CD4-positive, alpha-beta T cell (primary cell): ENCODE measurements around the gene JAZF1. TPM values are rescaled to one million over a fixed set of nuclear protein-coding genes. Genes with fewer than 3 reads are reported as not detected.

Source experiments
- ATAC-seq: fragments of 200-7000 bp; cut with Tn5 transposase; one replicate; pipeline ENCODE4 v1.10.0; 2022; ENCODE audit warnings: mild to moderate bottlenecking; ENCODE audit not compliant: poor library complexity
- CTCF ChIA-PET: fragments of 350-600 bp; sonication (Branson Sonifier 250); formaldehyde crosslinking; loops from one replicate; lab custom pipeline; 2021; ENCODE audit warnings: antibody characterized with exemption, inconsistent platforms; lab: Charles Lee
- POLR2A ChIA-PET: fragments of 350-600 bp; sonication (Branson Sonifier 250); formaldehyde crosslinking; loops from one replicate; lab custom pipeline; 2021; ENCODE audit warnings: antibody characterized with exemption, inconsistent platforms; lab: Charles Lee
- DNase-seq, 14 experiments: peaks; one replicate each; pipeline ENCODE4 v3.0.0-alpha.2; 2013 to 2020; ENCODE audit warnings: mixed read lengths in 2 of 14
- H3K27ac ChIP-seq, 2 donors: one replicate each; pipeline versions ENCODE4 v1.5.1 to v1.7.0; 2013; ENCODE audit warnings: low read length in 2 of 2, low read depth in 1 of 2, mild to moderate bottlenecking in 1 of 2
- H3K27me3 ChIP-seq, 2 experiments: 1 replicate in 1 of 2; 2 replicates in 1 of 2; pipeline versions ENCODE4 v1.6.1 to v1.7.0; 2013; ENCODE audit warnings: low read length in 2 of 2, control low read depth in 1 of 2, mild to moderate bottlenecking in 1 of 2, moderate library complexity in 1 of 2; ENCODE audit not compliant: insufficient read depth in 2 of 2, control insufficient read depth in 1 of 2
- H3K36me3 ChIP-seq: one replicate; pipeline ENCODE4 v1.6.1; 2013; ENCODE audit warnings: low read length, control low read depth; ENCODE audit not compliant: insufficient read depth
- H3K4me1 ChIP-seq: one replicate; pipeline ENCODE4 v1.6.1; 2013; ENCODE audit warnings: low read length, control low read depth; ENCODE audit not compliant: insufficient read depth
- H3K4me3 ChIP-seq: one replicate; pipeline ENCODE4 v1.5.1; 2013; ENCODE audit warnings: mild to moderate bottlenecking, low read length, moderate library complexity
- H3K9me3 ChIP-seq, 2 experiments: 1 replicate in 1 of 2; 2 replicates in 1 of 2; pipeline versions ENCODE4 v1.6.1 to v1.7.0; 2013; ENCODE audit warnings: low read length in 2 of 2, mild to moderate bottlenecking in 2 of 2, control low read depth in 1 of 2, moderate library complexity in 1 of 2; ENCODE audit not compliant: control insufficient read depth in 1 of 2, insufficient read depth in 1 of 2
- H3K27ac Mint-ChIP-seq: one replicate; pipeline ENCODE4 v1.8.0; 2020; ENCODE audit warnings: mixed read lengths
- H3K27me3 Mint-ChIP-seq: one replicate; pipeline ENCODE4 v1.8.0; 2021; ENCODE audit warnings: mixed read lengths
- H3K36me3 Mint-ChIP-seq: one replicate; pipeline ENCODE4 v1.8.0; 2021; ENCODE audit warnings: low read depth, mixed read lengths
- H3K4me1 Mint-ChIP-seq: one replicate; pipeline ENCODE4 v1.8.0; 2021; ENCODE audit warnings: low read depth, mixed read lengths
- H3K4me3 Mint-ChIP-seq: one replicate; pipeline ENCODE4 v1.8.0; 2020; ENCODE audit warnings: mild to moderate bottlenecking, mixed read lengths
- H3K9me3 Mint-ChIP-seq: one replicate; pipeline ENCODE4 v1.8.0; 2020; ENCODE audit warnings: mixed read lengths
- CTCF ChIP-seq: fragments of 200-600 bp; IDR thresholded peaks from one replicate; pipeline ENCODE4 v1.8.0; 2022; ENCODE audit warnings: antibody characterized with exemption, mild to moderate bottlenecking
- intact Hi-C, 2 experiments: fragments of 100-400 bp; cut with DNase I in 1 of 2; cut with micrococcal nuclease in 1 of 2; formaldehyde crosslinking; loops; one replicate each; pipeline versions ENCODE4 v1.15.1 to v1.9.0; 2023 to 2025; cut with DNase I, micrococcal nuclease
- total RNA-seq, 174 experiments: library from RNA in 2 of 174; stranded (reverse) in 2 of 174; gene quantifications; one replicate each; pipeline ENCODE4 v1.2.3 and lab custom pipeline; 2021 to 2026

JAZF1 gene
- total RNA-seq, 2 experiments from 2014 or later: 9.9 to 11.1 TPM

DNA sequence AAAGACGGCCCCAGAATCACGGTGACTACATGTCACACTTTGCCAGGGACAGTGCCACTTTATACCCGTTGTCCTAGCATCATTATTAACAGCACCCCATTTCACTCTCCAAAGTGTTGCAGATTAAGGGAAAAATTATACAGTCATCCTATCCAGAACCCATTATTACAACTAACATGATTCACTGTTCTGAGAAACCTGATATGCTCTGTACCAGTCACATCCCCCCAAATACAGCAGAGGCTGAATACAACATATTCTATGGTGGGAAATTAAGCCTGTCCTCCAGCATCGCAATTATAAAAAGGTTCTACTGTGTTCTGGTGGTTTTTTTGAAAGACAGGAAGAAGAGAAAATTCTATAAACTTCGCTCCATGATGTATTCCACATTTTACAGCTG, 162.1 kb downstream of the JAZF1 start:
- no peak for ATAC-seq

GRCh38 chr7:28018020-28018419, 162.6 kb downstream of the JAZF1 start:
- Mint-ChIP-seq H3K36me3 (peaks cover 9% of the 10 kb centered on the region), H3K9me3 (peaks cover 3% of the 10 kb centered on the region), H3K4me1 (peaks cover 14% of the 10 kb centered on the region), H3K4me3 (no peak overlapping the region), H3K27ac (no peak overlapping the region), H3K27me3 (no peaks in the 10 kb centered on the region)
- TF ChIP-seq CTCF: no peak
- POLR2A ChIA-PET: no interaction called here
- CTCF ChIA-PET: interaction anchor here (1.2 kb wide), 1 partner anchor 10 kb away, joined by 4 read pairs; no protein-coding TSS in a partner anchor
- Histone ChIP-seq H3K9me3 (peaks cover 0 to 5% of the 10 kb centered on the region in 2 experiments), H3K27me3 (no peaks in the 10 kb centered on the region), H3K27ac (no peak overlapping the region), H3K4me1 (peaks cover 6% of the 10 kb centered on the region), H3K4me3 (no peak overlapping the region), H3K36me3 (no peaks in the 10 kb centered on the region)
- intact Hi-C loops: loop anchor here in 1 of 2 experiments (5.0 kb wide), 1 partner anchor 1861 kb away; no protein-coding TSS in a partner anchor
- no peak for ATAC-seq
- no peak for DNase-seq

More for the DNA sequence above, 162.1 kb downstream of the JAZF1 start:
- H3K4me1 ChIP-seq: peaks cover 6% of the 10 kb centered on the region
- POLR2A ChIA-PET: no interaction called here
- H3K27me3 ChIP-seq: no peaks in the 10 kb centered on the region
- Mint-ChIP-seq H3K27ac (no peak overlapping the region), H3K27me3 (no peaks in the 10 kb centered on the region), H3K9me3 (peaks cover 3% of the 10 kb centered on the region), H3K4me3 (no peak overlapping the region), H3K36me3 (peaks cover 9% of the 10 kb centered on the region), H3K4me1 (peaks cover 14% of the 10 kb centered on the region)
- H3K27ac ChIP-seq: no peak overlapping the region
- peaks cover 0 to 5% of the 10 kb centered on the region in 2 experiments for H3K9me3 ChIP-seq
- no peaks in the 10 kb centered on the region for H3K36me3 ChIP-seq
- DNase-seq: no peak
- no peak overlapping the region for H3K4me3 ChIP-seq
- CTCF ChIA-PET: interaction anchor here (1.8 kb wide), 1 partner anchor 822 kb away, joined by 7 read pairs; no protein-coding TSS in a partner anchor
- intact Hi-C loops: loop anchor here in 1 of 2 experiments (5.0 kb wide), 1 partner anchor 1861 kb away; no protein-coding TSS in a partner anchor
- TF ChIP-seq CTCF: no peak

GRCh38 chr7:28017372-28017771, 163.2 kb downstream of the JAZF1 start:
- ChIA-PET POLR2A (no interaction called here), CTCF (interaction anchor here (1.2 kb wide), 1 partner anchor 9 kb away, joined by 4 read pairs; no protein-coding TSS in a partner anchor)
- Mint-ChIP-seq H3K27me3 (no peaks in the 10 kb centered on the region), H3K36me3 (peaks cover 9% of the 10 kb centered on the region), H3K4me3 (no peak overlapping the region), H3K4me1 (peaks cover 14% of the 10 kb centered on the region), H3K27ac (no peak overlapping the region), H3K9me3 (peaks cover 3% of the 10 kb centered on the region)
- Histone ChIP-seq H3K36me3 (peaks cover 3% of the 10 kb centered on the region), H3K9me3 (peaks cover 0 to 5% of the 10 kb centered on the region in 2 experiments), H3K27ac (no peak overlapping the region), H3K27me3 (no peaks in the 10 kb centered on the region), H3K4me1 (peaks cover 6% of the 10 kb centered on the region), H3K4me3 (no peak overlapping the region)
- no peak for TF ChIP-seq CTCF
- intact Hi-C loops: loop anchor here in 1 of 2 experiments (5.0 kb wide), 1 partner anchor 1860 kb away; no protein-coding TSS in a partner anchor
- no peak for DNase-seq
- no peak for ATAC-seq
